Head of caudate nucleus (tissue), 42 donors: Measurements from ENCODE around the gene BIN1.

ENCODE experiments used
- DNase-seq, 42 donors: peaks; one replicate each; pipeline versions ENCODE4 v3.0.0 to v3.0.0-alpha.2; 2020 to 2021; ENCODE audit warnings: mixed read lengths in 7 of 42
- intact Hi-C: fragments of 100-400 bp; cut with DNase I; formaldehyde crosslinking; loops from one replicate; pipeline ENCODE4 v1.15.0; 2022

BIN1 gene, protein sequence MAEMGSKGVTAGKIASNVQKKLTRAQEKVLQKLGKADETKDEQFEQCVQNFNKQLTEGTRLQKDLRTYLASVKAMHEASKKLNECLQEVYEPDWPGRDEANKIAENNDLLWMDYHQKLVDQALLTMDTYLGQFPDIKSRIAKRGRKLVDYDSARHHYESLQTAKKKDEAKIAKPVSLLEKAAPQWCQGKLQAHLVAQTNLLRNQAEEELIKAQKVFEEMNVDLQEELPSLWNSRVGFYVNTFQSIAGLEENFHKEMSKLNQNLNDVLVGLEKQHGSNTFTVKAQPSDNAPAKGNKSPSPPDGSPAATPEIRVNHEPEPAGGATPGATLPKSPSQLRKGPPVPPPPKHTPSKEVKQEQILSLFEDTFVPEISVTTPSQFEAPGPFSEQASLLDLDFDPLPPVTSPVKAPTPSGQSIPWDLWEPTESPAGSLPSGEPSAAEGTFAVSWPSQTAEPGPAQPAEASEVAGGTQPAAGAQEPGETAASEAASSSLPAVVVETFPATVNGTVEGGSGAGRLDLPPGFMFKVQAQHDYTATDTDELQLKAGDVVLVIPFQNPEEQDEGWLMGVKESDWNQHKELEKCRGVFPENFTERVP

DNA sequence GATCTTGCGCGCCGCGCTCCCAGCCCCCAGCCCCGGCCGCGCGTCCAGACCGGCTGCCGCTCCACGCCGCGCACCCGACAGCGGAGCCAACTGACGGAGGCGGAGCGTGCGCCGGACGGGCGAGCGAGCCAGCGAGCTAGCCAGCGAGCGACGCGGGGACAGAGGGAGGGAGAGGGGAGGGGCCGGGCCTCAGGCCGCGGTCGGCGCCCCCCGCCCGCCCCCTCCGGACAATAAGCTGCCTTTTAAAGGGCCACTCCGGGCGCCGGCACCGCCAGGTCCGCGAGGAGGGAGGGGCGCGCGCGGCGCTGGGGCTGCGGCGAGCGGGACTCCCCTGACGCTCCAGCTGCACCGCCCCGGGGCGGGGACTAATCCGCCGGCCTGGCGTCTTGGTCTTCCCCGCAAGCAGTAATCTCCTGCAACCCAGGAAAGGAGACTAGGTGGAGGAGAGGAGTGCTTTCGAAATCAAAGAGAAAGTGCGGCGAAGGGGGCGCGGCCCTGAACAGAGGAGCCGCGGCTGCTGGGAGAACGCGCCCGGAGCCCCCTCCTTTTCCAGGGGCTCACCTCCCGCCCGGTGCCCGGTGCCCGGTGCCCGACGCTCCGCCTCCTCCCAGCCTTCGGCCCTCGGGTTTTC, at the start of gene BIN1:
TSS of gene BIN1 (minus strand) at position 164 of the 631 bp plus-strand sequence. CDS start 211 bp downstream, outside the sequence.
- intact Hi-C loops = loop anchor here (5.0 kb wide), 2 partner anchors 35 kb away; no protein-coding TSS in a partner anchor
- DNase-seq = peak; percentile 86 to 98 (median 95)

DNA sequence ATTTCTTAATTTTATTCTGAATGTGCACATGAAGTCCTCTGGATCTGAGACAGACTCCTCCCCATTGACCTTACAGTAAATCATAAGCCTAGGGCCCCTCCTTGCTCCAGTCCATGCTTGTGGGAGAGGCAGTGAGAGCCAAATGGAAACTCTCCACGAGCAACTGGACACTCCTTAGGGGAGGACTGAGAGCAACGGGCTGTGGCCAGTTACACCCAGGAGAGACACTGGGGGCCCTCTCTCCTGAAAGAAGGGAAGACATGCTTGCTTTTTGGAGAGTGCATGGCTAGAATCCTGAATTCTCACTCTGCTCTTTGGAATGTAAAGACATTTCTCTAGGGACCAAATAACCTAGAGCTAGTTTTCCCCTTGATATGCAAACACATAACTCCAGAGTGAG, 49.0 kb upstream of the BIN1 start:
- peak in 6 of 42 donors; percentile 16 to 47 (median 30) for DNase-seq
- intact Hi-C loops = no loop called here

DNA sequence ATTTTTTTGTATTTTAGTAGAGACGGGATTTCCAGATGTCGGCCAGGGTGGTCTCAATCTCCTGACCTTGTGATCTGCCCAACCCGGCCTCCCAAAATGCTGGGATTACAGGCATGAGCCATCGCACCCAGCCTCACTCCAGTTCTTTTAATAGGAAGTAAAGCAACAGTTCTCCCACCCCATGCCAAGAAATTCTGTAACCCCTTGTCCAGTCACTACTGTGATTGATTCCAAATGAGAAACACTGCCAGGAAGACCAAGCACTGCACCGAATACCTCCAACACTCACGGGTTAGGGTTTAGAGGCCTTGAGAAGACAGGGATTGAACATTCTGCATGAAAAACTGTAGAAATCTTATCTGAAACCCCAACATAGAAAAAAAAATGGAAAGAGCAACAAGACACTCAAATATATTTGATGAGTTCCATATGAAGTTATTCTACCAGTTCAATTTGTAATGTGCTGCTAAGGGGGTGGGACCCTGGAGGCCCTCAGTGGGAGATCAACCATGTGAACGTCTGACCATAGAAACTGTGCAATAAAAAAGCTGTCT, 48.2 kb upstream of the BIN1 start:
- intact Hi-C loops = no loop called here
- peak in 2 of 42 donors; percentile 21 to 22 for DNase-seq

DNA sequence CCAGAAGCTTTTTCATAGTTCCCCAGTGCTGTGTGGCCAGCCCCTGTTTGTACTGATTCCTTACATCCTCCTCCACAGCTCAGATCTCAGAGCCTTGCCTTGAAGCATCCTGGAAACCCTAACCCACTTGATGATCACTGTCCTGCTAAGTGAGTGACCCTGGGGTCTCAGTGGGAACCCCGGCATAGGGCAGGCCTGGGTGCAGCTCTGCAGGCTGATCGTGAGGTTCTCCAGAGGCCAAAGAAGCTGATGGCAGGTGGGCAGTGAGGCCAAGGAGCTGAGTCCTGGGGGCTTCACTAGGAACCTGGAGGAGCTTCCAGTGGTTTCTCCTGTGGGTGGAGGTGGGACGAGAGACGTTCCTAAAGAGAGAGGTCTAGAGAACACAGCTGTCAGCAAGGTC, 47.4 kb upstream of the BIN1 start:
- peak in 1 of 42 donors; percentile 32 for DNase-seq
- intact Hi-C loops = no loop called here

DNA sequence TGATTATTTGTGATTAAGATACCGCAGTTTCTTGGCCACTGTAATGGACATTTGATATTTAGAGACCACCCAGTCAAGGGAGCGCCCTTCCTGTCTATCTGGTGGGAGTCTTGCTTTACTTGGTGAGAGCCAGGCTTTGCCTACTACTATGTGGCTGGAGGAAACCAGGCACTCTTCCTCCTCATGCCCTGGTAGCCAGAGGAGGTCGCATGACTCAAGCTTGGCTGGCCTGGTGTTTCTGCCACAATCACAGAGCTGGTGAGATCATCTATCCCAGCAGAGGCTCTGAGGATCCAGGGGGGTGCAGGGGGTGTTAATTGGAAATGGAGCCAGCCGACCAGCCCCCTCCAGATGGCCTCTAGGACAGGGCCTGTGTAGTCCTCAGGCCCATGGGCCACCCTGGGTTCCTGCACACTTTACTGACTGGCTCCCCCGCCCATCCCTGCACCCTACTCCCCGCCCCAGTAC, 46.8 kb upstream of the BIN1 start:
- peak in 40 of 42 donors; percentile 56 to 93 (median 80) for DNase-seq
- intact Hi-C loops = no loop called here

DNA sequence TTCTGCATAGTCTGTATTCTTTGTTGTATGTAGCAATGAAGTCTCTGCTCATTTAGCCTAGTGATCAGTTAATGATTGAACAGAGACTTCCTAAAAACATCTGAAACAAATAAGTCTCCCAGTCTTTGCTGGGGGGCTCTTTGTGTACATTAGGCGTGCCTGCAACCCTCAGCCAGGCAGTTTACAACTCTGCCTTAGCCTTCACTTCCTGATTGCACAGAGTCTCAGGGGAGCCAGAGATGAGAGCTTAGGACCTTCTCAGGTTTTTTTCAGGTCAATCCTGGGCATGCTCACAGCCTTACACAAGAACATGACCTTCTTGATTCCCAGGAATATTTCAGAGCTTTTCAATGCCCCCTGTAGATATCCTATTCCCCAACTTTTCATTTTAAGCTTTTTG, 44.0 kb upstream of the BIN1 start:
- peak in 1 of 42 donors; percentile 8 for DNase-seq
- intact Hi-C loops = no loop called here

DNA sequence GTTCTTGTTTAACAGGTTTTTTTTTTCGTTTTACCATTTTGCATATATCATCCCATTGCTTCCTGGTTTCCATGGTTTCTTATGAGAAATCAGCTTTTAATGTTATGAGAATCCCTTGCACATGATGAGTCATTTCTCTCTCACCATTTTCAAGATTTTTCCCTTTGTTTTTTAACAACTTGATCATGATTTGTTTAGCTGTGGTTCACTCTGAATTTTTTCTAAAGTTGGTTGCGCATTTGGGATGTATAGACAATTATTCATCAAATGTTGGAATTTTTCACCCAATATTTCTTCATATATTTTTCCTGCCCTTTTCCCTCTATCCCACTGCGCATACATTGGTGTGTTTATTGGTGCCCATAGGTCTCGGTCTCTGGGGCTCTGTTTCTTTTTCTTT, 42.4 kb upstream of the BIN1 start:
- intact Hi-C loops = no loop called here
- no peak for DNase-seq

DNA sequence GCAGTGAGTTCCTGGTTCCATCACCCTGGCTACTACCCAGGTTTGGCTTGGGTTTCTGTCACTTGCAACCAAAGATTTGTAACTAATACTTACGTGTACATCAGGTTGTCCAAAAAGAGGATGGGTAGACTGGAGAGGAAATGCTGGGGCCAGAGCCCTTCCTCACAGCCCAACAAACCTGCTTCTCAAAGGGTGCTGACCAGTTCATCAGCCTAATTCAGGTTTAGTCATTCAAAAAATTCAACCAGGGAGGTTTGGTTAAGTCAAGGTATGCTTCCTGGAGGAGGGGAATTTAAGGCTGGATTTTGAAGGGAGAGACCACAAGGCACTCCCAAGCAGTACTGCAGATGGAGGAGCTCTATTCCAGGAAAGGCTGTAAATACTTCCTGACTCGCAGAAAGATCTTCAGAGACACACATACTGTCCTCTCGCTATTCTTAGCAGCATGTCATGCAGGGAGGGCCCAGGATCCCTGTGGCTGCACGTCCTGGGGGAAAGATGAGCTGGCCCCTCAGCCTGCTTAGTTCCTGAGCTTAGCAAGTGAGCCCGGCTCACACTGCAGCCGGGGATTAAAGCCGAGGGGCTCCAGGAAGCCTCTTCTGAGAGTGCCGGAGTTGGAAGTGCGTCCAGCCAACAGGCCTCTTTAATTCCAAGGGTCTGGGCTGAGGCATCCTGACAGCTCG, 40.0 kb upstream of the BIN1 start:
- peak in 3 of 42 donors; percentile 6 to 45 (median 37) for DNase-seq
- intact Hi-C loops = no loop called here

DNA sequence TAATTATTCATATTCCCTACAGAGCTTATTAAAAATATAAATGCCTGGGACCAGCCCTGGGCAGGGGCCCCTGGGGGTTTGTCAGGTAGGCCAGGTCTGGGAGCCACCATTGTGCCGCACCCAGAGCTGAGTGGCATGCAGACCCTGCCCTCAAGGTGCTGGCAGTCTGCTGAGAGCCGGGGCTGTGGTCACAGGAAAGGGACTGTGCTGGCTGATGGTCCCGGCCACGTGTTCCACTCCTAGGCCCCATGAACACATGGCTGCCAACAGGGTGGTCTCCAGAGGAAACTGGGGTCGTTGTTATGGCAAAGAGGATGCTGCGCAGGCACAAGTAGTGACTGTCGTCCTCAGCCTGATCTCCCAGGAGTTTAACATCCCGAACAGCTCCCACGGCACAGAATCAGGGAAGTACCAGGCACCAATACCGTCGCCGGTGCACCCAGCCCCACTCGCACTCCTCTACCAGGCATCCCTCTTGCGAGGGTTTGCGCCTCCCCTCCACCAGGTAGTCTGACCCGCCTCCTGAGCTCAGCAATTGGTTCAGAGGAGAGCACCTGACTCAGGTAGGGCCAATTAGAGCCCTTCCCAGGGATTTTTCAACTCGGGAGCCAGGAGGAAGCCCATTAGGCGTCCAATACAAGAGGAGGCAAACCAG, 39.2 kb upstream of the BIN1 start:
- peak in 3 of 42 donors; percentile 8 to 36 (median 25) for DNase-seq
- intact Hi-C loops = no loop called here

DNA sequence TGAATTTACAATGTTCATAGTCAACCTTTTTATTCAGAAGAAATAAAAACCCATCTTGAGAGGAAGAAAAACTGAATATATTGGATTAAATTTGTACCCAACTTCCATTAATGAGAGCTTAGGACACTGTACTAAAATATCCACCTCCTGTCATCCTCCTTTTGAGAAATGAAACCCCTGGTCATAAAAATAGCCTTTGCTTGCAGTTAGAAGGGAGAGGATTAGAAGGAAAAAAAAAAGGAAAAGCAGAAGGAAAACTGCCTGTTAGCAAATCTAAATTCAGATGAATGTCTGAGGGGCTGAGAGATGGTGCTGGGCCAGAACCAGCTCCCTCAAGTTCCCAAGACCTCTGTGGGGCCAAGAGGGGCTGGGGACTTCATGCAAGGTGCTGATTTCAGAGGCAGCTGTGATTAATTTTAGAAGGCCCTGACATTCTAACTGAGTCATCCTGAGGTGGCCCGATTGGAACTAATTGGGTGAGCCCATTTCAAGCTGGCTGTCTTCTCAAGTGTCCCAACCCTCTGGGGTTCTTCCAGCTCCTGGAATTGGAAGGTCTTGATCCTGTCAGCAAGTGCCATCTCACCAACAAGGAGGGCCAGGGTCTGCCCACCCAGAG, 38.4 kb upstream of the BIN1 start:
- peak in 2 of 42 donors; percentile 12 to 43 for DNase-seq
- intact Hi-C loops = no loop called here

DNA sequence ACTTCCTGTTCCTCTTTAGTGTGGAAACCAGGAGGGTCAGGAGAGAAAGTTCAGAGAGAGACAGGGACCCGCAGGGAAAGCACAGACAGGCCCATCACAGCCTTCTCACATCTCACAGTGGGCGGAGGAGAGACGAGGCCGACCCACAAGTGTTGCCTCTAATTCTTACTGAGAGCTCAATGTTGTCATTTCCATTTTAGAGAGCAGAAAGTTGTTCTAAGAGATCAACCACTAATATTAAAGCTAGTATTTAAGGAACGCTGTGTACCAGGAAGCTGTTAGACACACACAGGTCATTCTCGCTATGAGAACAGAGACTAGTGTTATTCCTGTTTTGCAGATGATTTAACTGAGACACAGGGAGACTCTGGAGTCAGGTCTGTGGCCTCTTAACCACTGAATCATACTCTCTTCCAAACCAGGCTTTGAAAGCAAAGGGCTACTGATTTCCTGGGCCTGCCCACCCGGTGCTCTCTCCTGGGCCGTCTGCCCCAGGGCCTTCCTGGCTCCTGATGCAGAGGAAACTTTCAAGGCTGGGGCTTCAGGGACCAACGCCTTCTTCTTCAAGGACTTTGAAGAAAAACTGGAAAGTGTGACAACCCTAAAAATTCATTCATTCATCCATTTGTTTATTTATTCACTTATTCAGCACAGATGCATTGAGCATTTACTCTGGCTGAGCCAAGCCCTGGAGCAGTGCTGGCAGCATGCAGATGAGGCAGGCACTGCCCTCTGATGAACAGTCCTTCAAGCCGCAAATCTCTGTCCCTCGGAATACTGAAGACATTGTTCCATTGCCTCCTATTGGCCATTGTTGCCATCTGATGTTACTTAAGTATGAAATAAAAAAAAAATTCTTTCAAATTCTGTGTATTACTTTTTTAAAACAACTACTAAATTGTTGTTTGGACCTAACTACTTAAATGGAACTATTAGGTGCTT, 37.2 kb upstream of the BIN1 start:
- DNase-seq = peak in 41 of 42 donors; percentile 50 to 91 (median 80)
- intact Hi-C loops = loop anchor here (5.0 kb wide), 1 partner anchor 37 kb away; the partner anchor contains the start of gene BIN1

DNA sequence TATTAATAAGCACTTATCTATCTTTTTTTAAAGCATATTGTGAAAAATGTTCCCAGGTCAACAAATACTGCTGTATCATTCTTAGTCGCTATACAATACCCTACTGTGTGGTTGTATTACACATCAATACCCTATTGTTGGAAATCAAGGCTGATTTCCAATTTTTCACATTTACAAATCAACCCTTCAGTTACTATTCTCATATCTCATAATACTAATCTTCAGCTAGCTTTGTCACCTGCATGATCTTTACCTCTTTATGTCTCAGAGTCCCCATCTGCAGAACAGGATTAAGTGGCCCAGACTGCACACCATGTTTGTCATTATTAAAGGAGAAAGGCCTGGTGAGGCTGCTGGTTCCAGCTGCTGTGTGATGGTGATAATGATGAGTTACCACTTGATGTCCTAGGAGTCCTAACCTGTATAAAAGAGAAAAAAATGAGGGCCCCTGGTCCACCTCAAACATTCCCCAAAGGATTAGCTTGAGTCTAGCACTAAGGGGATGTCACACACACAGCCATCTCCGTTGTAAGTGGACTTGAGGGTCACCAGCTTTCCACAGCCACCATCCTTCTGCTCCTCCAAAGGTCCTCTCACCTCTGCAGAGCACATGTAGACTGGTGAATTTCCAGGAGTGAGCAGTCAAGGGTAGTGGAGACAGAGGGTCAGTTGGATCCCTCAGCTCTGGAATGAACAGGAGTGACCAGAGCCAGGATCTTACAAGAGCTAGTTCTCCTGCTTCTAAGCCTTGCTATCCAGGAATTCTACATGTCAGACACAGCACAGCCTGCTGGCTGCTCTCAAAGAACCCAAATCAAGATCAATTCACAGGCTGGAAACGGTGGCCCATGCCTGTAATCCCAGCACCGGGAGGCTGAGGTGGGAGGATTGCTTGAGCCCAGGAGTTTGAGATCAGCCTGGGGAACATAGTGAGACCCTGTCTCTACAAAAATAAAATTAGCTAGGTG, 36.0 kb upstream of the BIN1 start:
- DNase-seq = peak in 6 of 42 donors; percentile 2 to 60 (median 33)

DNA sequence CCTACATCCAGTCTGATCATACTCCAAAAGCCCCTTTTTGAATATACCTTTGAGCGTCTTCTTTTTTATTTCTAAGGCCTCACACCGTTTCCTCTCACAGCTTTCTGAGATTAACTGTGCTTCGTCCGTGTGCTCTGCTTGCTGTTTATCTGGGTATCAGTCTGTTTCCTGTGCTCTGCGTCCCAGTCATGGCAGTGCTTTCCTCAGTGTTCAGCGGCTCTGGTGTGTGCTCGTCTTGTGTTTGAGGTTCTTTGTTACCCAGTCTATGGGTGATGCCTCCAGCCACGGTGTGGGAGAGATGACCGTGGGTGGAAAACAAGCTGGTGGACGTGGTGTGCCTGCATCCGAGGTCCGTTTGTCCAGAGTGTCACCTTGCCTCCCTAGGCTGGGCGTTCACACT, 33.6 kb upstream of the BIN1 start:
- intact Hi-C loops = loop anchor here (5.0 kb wide), 1 partner anchor 33 kb away; the partner anchor contains the start of gene BIN1
- peak in 4 of 42 donors; percentile 13 to 56 (median 33) for DNase-seq

More for the DNA sequence above, 36.0 kb upstream of the BIN1 start:
- intact Hi-C loops = loop anchor here (5.0 kb wide), 1 partner anchor 36 kb away; the partner anchor contains the start of gene BIN1

DNA sequence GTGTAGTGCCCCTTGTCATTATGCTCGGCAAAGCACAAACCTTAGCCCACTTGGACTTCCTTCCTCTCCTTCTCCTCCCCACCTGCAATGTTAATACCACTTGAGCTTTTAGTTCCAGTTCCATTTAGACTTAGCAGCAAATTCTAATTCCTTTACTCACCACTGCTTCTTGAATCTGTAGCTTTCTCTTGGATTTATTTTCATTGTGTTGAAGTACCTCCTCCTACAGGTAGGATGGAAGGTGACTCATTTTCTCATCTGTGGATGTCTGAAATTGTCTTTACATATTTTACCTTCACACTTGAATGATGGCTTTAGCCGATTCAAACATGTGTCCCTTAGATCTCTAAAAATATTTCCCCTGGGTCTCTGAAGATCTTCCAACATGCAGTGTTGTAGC, 32.8 kb upstream of the BIN1 start:
- peak in 2 of 42 donors; percentile 0 to 39 for DNase-seq
- intact Hi-C loops = loop anchor here (5.0 kb wide), 1 partner anchor 32 kb away; the partner anchor contains the start of gene BIN1

DNA sequence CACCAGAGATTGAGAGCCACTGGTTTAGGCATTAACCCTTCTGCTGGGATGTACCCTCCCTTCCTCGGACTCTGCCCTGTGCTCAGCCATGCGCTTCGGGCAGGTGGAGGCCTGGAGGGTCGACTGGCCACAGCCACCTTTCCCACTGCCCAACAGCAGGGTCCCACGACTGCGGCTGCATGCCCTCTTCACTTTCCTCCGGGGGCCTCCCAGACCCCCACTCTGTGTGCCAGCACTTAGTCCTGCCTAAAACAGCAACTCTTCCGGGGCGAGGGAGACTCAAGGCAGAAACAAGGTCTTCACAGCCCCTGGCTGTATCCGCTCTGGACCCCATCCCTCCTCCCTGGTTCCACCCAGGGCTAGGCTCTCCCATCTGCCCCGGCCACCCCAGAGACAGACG, 31.3 kb upstream of the BIN1 start:
- intact Hi-C loops = no loop called here

More for the DNA sequence above, 31.3 kb upstream of the BIN1 start:
- peak in 4 of 42 donors; percentile 1 to 37 (median 18) for DNase-seq
